ENCODE data around the gene NELFCD. TPM values are rescaled to one million over a fixed set of nuclear protein-coding genes. Genes with fewer than 3 reads are reported as not detected.
A peak's percentile ranks its signal among the peaks of the same experiment; 100 is the strongest.

Gene NELFCD
- polyA plus RNA-seq, 1 of the 3 experiments (the other 2 are of a cell fraction), result 90.0 TPM

GRCh38 chr20:59015812-59016711, 35.0 kb downstream of the NELFCD start:
- ChIA-PET CTCF (interaction anchor here (0.6 to 1.9 kb wide), 4 partner anchors 14 to 207 kb away, joined by 3 to 9 read pairs (median 4); no protein-coding TSS in a partner anchor), POLR2A (interaction anchor here (0.5 to 1.7 kb wide), 2 partner anchors 13 to 26 kb away, joined by 3 to 5 read pairs; no protein-coding TSS in a partner anchor)
- Histone ChIP-seq H3K36me3 (replicated peaks in 1 of 2; ENCODE audit: control insufficient read depth in 1 of 2, insufficient read depth in 2 of 2, low read length in 1 of 2) (no peaks in the 10 kb centered on the region), H3K79me2 (ENCODE audit: insufficient read depth) (peaks cover 9% of the 10 kb centered on the region; the same call in 1 of the 2 replicates), H3K9ac (no peak overlapping the region), H3K27ac (ENCODE audit: low read depth in 2 of 2, low read length in 1 of 2) (peak overlapping the region in 1 of 2 experiments; percentile 64; a peak in 2 of 4 replicates), H2AFZ (ENCODE audit: low read depth) (no peak overlapping the region), H3F3A (replicated peaks; ENCODE audit: insufficient read depth) (peaks cover 17% of the 10 kb centered on the region), H3K4me3 (ENCODE audit: low read depth in 2 of 2, low read length in 1 of 2) (no peak overlapping the region), H4K20me1 (ENCODE audit: insufficient read depth) (no peaks in the 10 kb centered on the region), H3K9me3 (no peaks in the 10 kb centered on the region), H3K9me2 (no peaks in the 10 kb centered on the region), H3K4me1 (ENCODE audit: control insufficient read depth in 1 of 2, insufficient read depth in 2 of 2, low read depth in 1 of 2, low read length in 1 of 2) (peaks cover 19 to 44% of the 10 kb centered on the region in 2 experiments; a peak in 3 of 4 replicates), H3K4me2 (no peak overlapping the region), H3K27me3 (ENCODE audit: insufficient read depth) (no peaks in the 10 kb centered on the region)
- TF ChIP-seq USF2 (IDR thresholded peaks at IDR 0.05; ENCODE audit: borderline replicate concordance, low read depth, low read length), result no peak
- no peak for TF ChIP-seq TCF12 (IDR thresholded peaks at IDR 0.05)
- TF ChIP-seq FOXJ3 (CRISPR knock-in tag; IDR thresholded peaks at IDR 0.05), result 0 out of 2 replicates have a peak, but pooled peaks have one; percentile 50
- no peak for TF ChIP-seq MEF2A (IDR thresholded peaks at IDR 0.05; ENCODE audit: borderline replicate concordance, low read depth)
- no peak for TF ChIP-seq SIN3A (IDR thresholded peaks at IDR 0.05; ENCODE audit: borderline replicate concordance, low read depth, low read length)
- TF ChIP-seq EP300 (IDR thresholded peaks at IDR 0.05; ENCODE audit: borderline replicate concordance in 1 of 2, low read depth in 1 of 2, low read length in 1 of 2), result no peak
- TF ChIP-seq GABPA (IDR thresholded peaks at IDR 0.05; ENCODE audit: low read depth), result no peak
- TF ChIP-seq, protein P1, sequence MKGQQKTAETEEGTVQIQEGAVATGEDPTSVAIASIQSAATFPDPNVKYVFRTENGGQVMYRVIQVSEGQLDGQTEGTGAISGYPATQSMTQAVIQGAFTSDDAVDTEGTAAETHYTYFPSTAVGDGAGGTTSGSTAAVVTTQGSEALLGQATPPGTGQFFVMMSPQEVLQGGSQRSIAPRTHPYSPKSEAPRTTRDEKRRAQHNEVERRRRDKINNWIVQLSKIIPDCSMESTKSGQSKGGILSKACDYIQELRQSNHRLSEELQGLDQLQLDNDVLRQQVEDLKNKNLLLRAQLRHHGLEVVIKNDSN (IDR thresholded peaks at IDR 0.05; ENCODE audit: borderline replicate concordance, low read depth), result no peak
- peak; percentile 82 for TF ChIP-seq GATA2 (CRISPR knock-in tag; IDR thresholded peaks at IDR 0.05)
- peak; percentile 20; the same call in 1 of the 2 replicates for TF ChIP-seq MXI1 (IDR thresholded peaks at IDR 0.05; ENCODE audit: low read depth, low read length)
- peak; percentile 12; the same call in 1 of the 2 replicates for TF ChIP-seq RCOR1 (IDR thresholded peaks at IDR 0.05; ENCODE audit: low read length)
- DNase-seq, result peak; percentile 69
- WGBS (ENCODE audit: low lambda C conversion rate), result 82% methylated on average over 16 of the region's 16 CpGs

- no peak overlapping the region for H3K4me3 ChIP-seq (ENCODE audit: low read depth in 2 of 2, low read length in 1 of 2)
- no peaks in the 10 kb centered on the region for H4K20me1 ChIP-seq (ENCODE audit: insufficient read depth)
- no peak overlapping the region for H3K9ac ChIP-seq
- H3K9me3 ChIP-seq, result no peaks in the 10 kb centered on the region
- no peak overlapping the region for H2AFZ ChIP-seq (ENCODE audit: low read depth)
- no peak for DNase-seq
- no peaks in the 10 kb centered on the region for H3K27me3 ChIP-seq (ENCODE audit: insufficient read depth)
- 69% methylated on average over 4 of the region's 4 CpGs for WGBS (ENCODE audit: low lambda C conversion rate)
- TF ChIP-seq, protein P1 (IDR thresholded peaks at IDR 0.05; ENCODE audit: borderline replicate concordance, low read depth), result peak; percentile 58; the same call in 1 of the 2 replicates
- no peak for TF ChIP-seq EP300 (IDR thresholded peaks at IDR 0.05; ENCODE audit: borderline replicate concordance in 1 of 2, low read depth in 1 of 2, low read length in 1 of 2)
- H3K9me2 ChIP-seq, result no peaks in the 10 kb centered on the region
- POLR2A ChIA-PET, result interaction anchor here (0.5 to 2.4 kb wide), 3 partner anchors 12 to 27 kb away, joined by 3 to 7 read pairs (median 5); partner anchors contain the start of gene ATP5F1E
- peaks cover 22% of the 10 kb centered on the region for H3F3A ChIP-seq (replicated peaks; ENCODE audit: insufficient read depth)
- H3K4me1 ChIP-seq (ENCODE audit: control insufficient read depth in 1 of 2, insufficient read depth in 2 of 2, low read depth in 1 of 2, low read length in 1 of 2), result peaks cover 13 to 42% of the 10 kb centered on the region in 2 experiments
- peaks cover 9% of the 10 kb centered on the region; the same call in 1 of the 2 replicates for H3K79me2 ChIP-seq (ENCODE audit: insufficient read depth)
- H3K4me2 ChIP-seq, result no peak overlapping the region
- no peaks in the 10 kb centered on the region for H3K36me3 ChIP-seq (replicated peaks in 1 of 2; ENCODE audit: control insufficient read depth in 1 of 2, insufficient read depth in 2 of 2, low read length in 1 of 2)
- H3K27ac ChIP-seq (ENCODE audit: low read depth in 2 of 2, low read length in 1 of 2), result peak overlapping the region in 1 of 2 experiments; percentile 64; a peak in 3 of 4 replicates
- CTCF ChIA-PET, result interaction anchor here (0.6 to 1.9 kb wide), 3 partner anchors 32 to 206 kb away, joined by 3 to 9 read pairs (median 4); no protein-coding TSS in a partner anchor
Measured at GRCh38 chr20:59016795-59017492, 35.9 kb downstream of the NELFCD start.

Measured in SK-N-SH (cell line).